Upper lobe of right lung (tissue), 1 donor: ENCODE results near the gene DENND10. TPM values are rescaled to one million over a fixed set of nuclear protein-coding genes. Genes with fewer than 3 reads are reported as not detected.
"Not testable (repeated sequence)": the region's sequence is repeated elsewhere in the genome, so short reads cannot be mapped to it uniquely, and the experiment has no call there.

ENCODE experiments used
- ATAC-seq: fragments of 200-7000 bp; cut with Tn5 transposase; one replicate; pipeline ENCODE4 v1.9.1; 2020; ENCODE audit warnings: mild to moderate bottlenecking, moderate library complexity
- DNase-seq: peaks from one replicate; pipeline ENCODE4 v3.0.0-alpha.2; 2020
- H3K27ac ChIP-seq: fragments of 200-600 bp; one replicate; pipeline ENCODE4 v1.8.0; 2022
- H3K27me3 ChIP-seq: fragments of 200-600 bp; one replicate; pipeline ENCODE4 v1.8.0; 2022; ENCODE audit warnings: mild to moderate bottlenecking
- H3K36me3 ChIP-seq: fragments of 200-600 bp; one replicate; pipeline ENCODE4 v1.8.0; 2022
- H3K4me1 ChIP-seq: fragments of 200-600 bp; one replicate; pipeline ENCODE4 v1.8.0; 2022
- H3K4me3 ChIP-seq: fragments of 200-600 bp; one replicate; pipeline ENCODE4 v1.8.0; 2022; ENCODE audit warnings: mild to moderate bottlenecking
- H3K9me3 ChIP-seq: fragments of 200-600 bp; one replicate; pipeline ENCODE4 v1.8.0; 2022
- CTCF ChIP-seq: fragments of 200-600 bp; IDR thresholded peaks from one replicate; pipeline ENCODE4 v1.8.0; 2022; ENCODE audit warnings: antibody characterized with exemption
- intact Hi-C: fragments of 100-400 bp; cut with DNase I; formaldehyde crosslinking; loops from one replicate; pipeline ENCODE4 v1.11.0; 2022
- total RNA-seq: library from RNA; stranded (reverse); fragmentation: NEBNext Ultra II Directional; extraction: Animal tissue kit (Norgen Biotek cat#: 25700); gene quantifications from one replicate; pipeline ENCODE4 v1.2.1, GENCODE V29; 2021
- donor health status: DM: no; HTN: yes; CAD: no; lungs with severe emphysema.

Gene DENND10
- total RNA-seq, 1 donor from 2014 or later = 27.7 TPM

- peaks cover 60% of the 10 kb centered on the region for H3K36me3 ChIP-seq
- intact Hi-C loops = no loop called here
These were observed 70.2 kb downstream of the DENND10 start for GRCh38 chr10:119174109-119174508.

GRCh38 chr10:119176166-119176565 is 72.3 kb downstream of the DENND10 start:
- H3K9me3 ChIP-seq = no peaks in the 10 kb centered on the region
- no peak overlapping the region for H3K4me3 ChIP-seq
- H3K4me1 ChIP-seq = peaks cover 7% of the 10 kb centered on the region
- intact Hi-C loops = no loop called here
- TF ChIP-seq CTCF = no peak
- no peak for ATAC-seq
- H3K36me3 ChIP-seq = peaks cover 40% of the 10 kb centered on the region
- H3K27me3 ChIP-seq = no peaks in the 10 kb centered on the region
- no peak for DNase-seq
- no peak overlapping the region for H3K27ac ChIP-seq

More at GRCh38 chr10:119174109-119174508, 70.2 kb downstream of the DENND10 start:
- peaks cover 6% of the 10 kb centered on the region for H3K4me1 ChIP-seq
- H3K27me3 ChIP-seq = no peaks in the 10 kb centered on the region
- H3K9me3 ChIP-seq = no peaks in the 10 kb centered on the region
- TF ChIP-seq CTCF = no peak
- H3K27ac ChIP-seq = no peak overlapping the region
- DNase-seq = no peak
- no peak for ATAC-seq
- no peak overlapping the region for H3K4me3 ChIP-seq

- no peak for ATAC-seq
- peaks cover 7% of the 10 kb centered on the region for H3K4me1 ChIP-seq
- intact Hi-C loops = no loop called here
- H3K27ac ChIP-seq = peak overlapping the region; percentile 74
- H3K36me3 ChIP-seq = peaks cover 23% of the 10 kb centered on the region
- TF ChIP-seq CTCF = no peak
- peak overlapping the region; percentile 65 for H3K4me3 ChIP-seq
- no peaks in the 10 kb centered on the region for H3K27me3 ChIP-seq
- no peak for DNase-seq
- H3K9me3 ChIP-seq = no peaks in the 10 kb centered on the region
These were observed 73.9 kb downstream of the DENND10 start for GRCh38 chr10:119177708-119178371.

GRCh38 chr10:119178372-119179119 is 74.6 kb downstream of the DENND10 start, which contains the start of gene PRDX3:
TSS of gene PRDX3 (minus strand) at chr10:119178812. CDS start at chr10:119178790, 22 bp downstream.
- H3K36me3 ChIP-seq = peaks cover 16% of the 10 kb centered on the region
- intact Hi-C loops = no loop called here
- peak within 1 kb of the TSS; percentile 74 for H3K27ac ChIP-seq
- peak within 1 kb of the TSS; percentile 65 for H3K4me3 ChIP-seq
- no peaks in the 10 kb centered on the region for H3K27me3 ChIP-seq
- peak; percentile 97 for DNase-seq
- peak; percentile 100 for ATAC-seq
- H3K4me1 ChIP-seq = peaks cover 7% of the 10 kb centered on the region
- H3K9me3 ChIP-seq = no peaks in the 10 kb centered on the region
- TF ChIP-seq CTCF = peak; percentile 16

- ATAC-seq, H3K27me3 ChIP-seq, H3K4me3 ChIP-seq, H3K36me3 ChIP-seq, H3K4me1 ChIP-seq, H3K27ac ChIP-seq, DNase-seq, intact Hi-C loops, H3K9me3 ChIP-seq: not testable (repeated sequence)
These were observed 77.0 kb downstream of the DENND10 start for GRCh38 chr10:119180850-119181400.
